ENCODE measurements around the gene OTOS.

OTOS gene

GRCh38 chr2:240114233-240114632 lies 26.2 kb downstream of the OTOS start:
- no peak for DNase-seq (ENCODE audit: low read depth)

GRCh38 chr2:240112914-240113690 lies 27.4 kb downstream of the OTOS start:
- no peak for DNase-seq (ENCODE audit: low read depth)

- no peak for DNase-seq (ENCODE audit: low read depth)
Measured at GRCh38 chr2:240111253-240111652, 29.2 kb downstream of the OTOS start.

- DNase-seq (ENCODE audit: low read depth), result no peak
Measured at GRCh38 chr2:240109386-240109785, 31.1 kb downstream of the OTOS start.

GRCh38 chr2:240107477-240107796 lies 33.0 kb downstream of the OTOS start:
- DNase-seq (ENCODE audit: low read depth), result no peak

- DNase-seq (ENCODE audit: low read depth), result no peak
Measured at GRCh38 chr2:240106765-240107476, 33.5 kb downstream of the OTOS start.

GRCh38 chr2:240105982-240106381 lies 34.5 kb downstream of the OTOS start:
- no peak for DNase-seq (ENCODE audit: low read depth)

- no peak for DNase-seq (ENCODE audit: low read depth)
Measured at GRCh38 chr2:240103136-240103535, 37.3 kb downstream of the OTOS start.

- no peak for DNase-seq (ENCODE audit: low read depth)
Measured at GRCh38 chr2:240098349-240098748, 42.1 kb downstream of the OTOS start.

GRCh38 chr2:240095556-240096523 lies 44.6 kb downstream of the OTOS start:
- DNase-seq (ENCODE audit: low read depth), result no peak

GRCh38 chr2:240089306-240089705 lies 51.2 kb downstream of the OTOS start:
- DNase-seq (ENCODE audit: low read depth), result no peak
